Measurements from ENCODE around the gene CD19. TPM values are rescaled to one million over a fixed set of nuclear protein-coding genes. Genes with fewer than 3 reads are reported as not detected.
"Not testable (repeated sequence)": the region's sequence is repeated elsewhere in the genome, so short reads cannot be mapped to it uniquely, and the experiment has no call there.

CD19 gene
- not detected in 2 replicates for total RNA-seq (2012; rRNA removed)

- H3K4me2 ChIP-seq (ENCODE audit: low read length) = no peak within 1 kb of the TSS
- no peaks in the 10 kb centered on the region for H3K9me3 ChIP-seq (replicated peaks; ENCODE audit: low read length)
- H3K4me3 ChIP-seq (ENCODE audit: low read length) = no peak within 1 kb of the TSS
- H3K27me3 ChIP-seq (ENCODE audit: control insufficient read depth, insufficient read depth, low read length) = no peaks in the 10 kb centered on the region
- H3K9ac ChIP-seq (ENCODE audit: low read depth, low read length) = no peak within 1 kb of the TSS
- H3K4me1 ChIP-seq (ENCODE audit: control insufficient read depth, insufficient read depth, low read length) = no peaks in the 10 kb centered on the region
- no peaks in the 10 kb centered on the region for H3K36me3 ChIP-seq (ENCODE audit: insufficient read depth, low read length)
Observed at GRCh38 chr16:28931801-28932225, at the start of gene CD19. TSS of gene CD19 (plus strand) at chr16:28931971. CDS start at chr16:28932001, 30 bp downstream.

- H3K9me3 ChIP-seq (replicated peaks; ENCODE audit: low read length) = no peaks in the 10 kb centered on the region
- no peak overlapping the region for H3K9ac ChIP-seq (ENCODE audit: low read depth, low read length)
- no peaks in the 10 kb centered on the region for H3K27me3 ChIP-seq (ENCODE audit: control insufficient read depth, insufficient read depth, low read length)
- H3K4me2 ChIP-seq (ENCODE audit: low read length) = no peak overlapping the region
- peaks cover 17% of the 10 kb centered on the region for H3K4me1 ChIP-seq (ENCODE audit: control insufficient read depth, insufficient read depth, low read length)
- H3K4me3 ChIP-seq (ENCODE audit: low read length) = no peak overlapping the region
- H3K36me3 ChIP-seq (ENCODE audit: insufficient read depth, low read length) = no peaks in the 10 kb centered on the region
Observed at GRCh38 chr16:28882551-28883160, 49.1 kb upstream of the CD19 start.

- Histone ChIP-seq H3K4me2 (ENCODE audit: low read length) (no peak overlapping the region), H3K9ac (ENCODE audit: low read depth, low read length) (no peak overlapping the region), H3K9me3 (replicated peaks; ENCODE audit: low read length) (no peaks in the 10 kb centered on the region), H3K36me3 (ENCODE audit: insufficient read depth, low read length) (no peaks in the 10 kb centered on the region), H3K4me3 (ENCODE audit: low read length) (no peak overlapping the region), H3K27me3 (ENCODE audit: control insufficient read depth, insufficient read depth, low read length) (no peaks in the 10 kb centered on the region), H3K4me1 (ENCODE audit: control insufficient read depth, insufficient read depth, low read length) (peaks cover 17% of the 10 kb centered on the region)
Observed at GRCh38 chr16:28883221-28883996, 48.4 kb upstream of the CD19 start.

DNA sequence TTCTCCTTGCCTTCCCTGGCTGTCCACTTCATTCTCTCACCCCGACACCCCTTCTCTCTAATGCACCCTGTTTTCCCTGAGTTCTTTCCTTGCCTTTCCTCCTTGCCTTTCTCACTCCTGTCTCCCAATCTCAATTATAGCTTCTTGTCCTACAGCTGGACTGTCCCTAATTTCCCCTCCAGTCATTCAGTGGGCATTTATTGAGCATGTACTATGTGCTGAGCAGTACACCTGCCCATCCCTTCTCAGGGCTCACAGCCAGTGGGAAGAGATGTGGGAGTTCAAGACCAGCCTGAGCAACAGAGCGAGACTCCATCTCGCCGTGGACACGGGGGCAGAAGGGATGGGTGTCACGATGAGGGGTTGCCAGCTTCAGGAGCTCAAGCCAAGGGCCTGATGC is 47.7 kb upstream of the CD19 start:
- no peaks in the 10 kb centered on the region for H3K27me3 ChIP-seq (ENCODE audit: control insufficient read depth, insufficient read depth, low read length)
- no peak overlapping the region for H3K4me2 ChIP-seq (ENCODE audit: low read length)
- H3K4me1 ChIP-seq (ENCODE audit: control insufficient read depth, insufficient read depth, low read length) = peaks cover 12% of the 10 kb centered on the region
- no peaks in the 10 kb centered on the region for H3K36me3 ChIP-seq (ENCODE audit: insufficient read depth, low read length)
- no peak overlapping the region for H3K4me3 ChIP-seq (ENCODE audit: low read length)
- H3K9ac ChIP-seq (ENCODE audit: low read depth, low read length) = no peak overlapping the region
- H3K9me3 ChIP-seq (replicated peaks; ENCODE audit: low read length) = no peaks in the 10 kb centered on the region

- no peaks in the 10 kb centered on the region for H3K4me1 ChIP-seq (ENCODE audit: control insufficient read depth, insufficient read depth, low read length)
- no peak overlapping the region for H3K4me3 ChIP-seq (ENCODE audit: low read length)
- H3K36me3 ChIP-seq (ENCODE audit: insufficient read depth, low read length) = no peaks in the 10 kb centered on the region
- no peaks in the 10 kb centered on the region for H3K27me3 ChIP-seq (ENCODE audit: control insufficient read depth, insufficient read depth, low read length)
- no peak overlapping the region for H3K4me2 ChIP-seq (ENCODE audit: low read length)
- no peak overlapping the region for H3K9ac ChIP-seq (ENCODE audit: low read depth, low read length)
- no peaks in the 10 kb centered on the region for H3K9me3 ChIP-seq (replicated peaks; ENCODE audit: low read length)
Observed at GRCh38 chr16:28886945-28887344, 44.8 kb upstream of the CD19 start.

DNA sequence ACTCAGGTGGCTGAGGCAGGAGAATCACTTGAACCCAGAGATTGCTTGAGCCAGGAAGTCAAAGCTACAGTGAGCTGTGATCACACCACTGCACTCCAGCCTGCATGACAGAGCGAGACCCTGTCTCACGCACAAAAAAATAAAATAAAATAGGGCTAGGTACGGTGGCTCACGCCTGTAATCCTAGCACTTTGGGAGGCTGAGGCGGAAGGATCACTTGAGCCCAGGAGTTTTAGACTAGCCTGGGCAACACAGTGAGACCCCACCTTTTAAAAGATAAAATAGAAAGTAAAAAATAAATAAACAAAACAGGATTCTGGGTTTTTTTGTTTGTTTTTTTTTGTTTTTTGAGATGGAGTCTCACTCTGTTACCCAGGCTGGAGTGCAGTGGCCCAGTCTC is 41.4 kb upstream of the CD19 start:
- H3K9me3 ChIP-seq (replicated peaks; ENCODE audit: low read length); H3K36me3 ChIP-seq (ENCODE audit: insufficient read depth, low read length); H3K27me3 ChIP-seq (ENCODE audit: control insufficient read depth, insufficient read depth, low read length); H3K9ac ChIP-seq (ENCODE audit: low read depth, low read length); H3K4me1 ChIP-seq (ENCODE audit: control insufficient read depth, insufficient read depth, low read length); H3K4me3 ChIP-seq (ENCODE audit: low read length); H3K4me2 ChIP-seq (ENCODE audit: low read length): not testable (repeated sequence)

- no peak overlapping the region for H3K4me2 ChIP-seq (ENCODE audit: low read length)
- no peaks in the 10 kb centered on the region for H3K9me3 ChIP-seq (replicated peaks; ENCODE audit: low read length)
- H3K9ac ChIP-seq (ENCODE audit: low read depth, low read length) = no peak overlapping the region
- no peaks in the 10 kb centered on the region for H3K36me3 ChIP-seq (ENCODE audit: insufficient read depth, low read length)
- H3K4me1 ChIP-seq (ENCODE audit: control insufficient read depth, insufficient read depth, low read length) = no peaks in the 10 kb centered on the region
- H3K4me3 ChIP-seq (ENCODE audit: low read length) = no peak overlapping the region
- H3K27me3 ChIP-seq (ENCODE audit: control insufficient read depth, insufficient read depth, low read length) = no peaks in the 10 kb centered on the region
Observed at GRCh38 chr16:28891964-28892890, 39.5 kb upstream of the CD19 start.

DNA sequence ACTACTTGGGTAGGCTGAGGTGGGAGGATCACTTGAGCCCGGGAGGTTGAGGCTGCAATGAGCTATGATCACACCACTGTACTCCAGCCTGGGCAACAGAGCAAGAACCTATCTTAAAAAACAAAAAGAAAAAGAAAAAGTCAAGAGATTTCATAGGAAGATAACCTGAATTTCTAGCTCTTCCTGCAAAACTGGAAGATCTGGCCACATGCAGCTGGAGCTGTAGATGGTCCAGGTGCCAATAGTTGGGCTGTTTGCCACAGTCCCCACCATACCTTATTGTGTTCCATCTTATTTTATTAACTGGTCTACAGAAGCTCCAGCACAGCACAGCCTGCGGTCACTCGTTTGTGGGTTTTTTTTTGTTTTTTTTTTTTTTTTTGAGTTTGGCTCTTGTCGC is 38.5 kb upstream of the CD19 start:
- no peak overlapping the region for H3K9ac ChIP-seq (ENCODE audit: low read depth, low read length)
- no peaks in the 10 kb centered on the region for H3K9me3 ChIP-seq (replicated peaks; ENCODE audit: low read length)
- no peaks in the 10 kb centered on the region for H3K36me3 ChIP-seq (ENCODE audit: insufficient read depth, low read length)
- no peak overlapping the region for H3K4me3 ChIP-seq (ENCODE audit: low read length)
- H3K4me2 ChIP-seq (ENCODE audit: low read length) = no peak overlapping the region
- no peaks in the 10 kb centered on the region for H3K4me1 ChIP-seq (ENCODE audit: control insufficient read depth, insufficient read depth, low read length)
- no peaks in the 10 kb centered on the region for H3K27me3 ChIP-seq (ENCODE audit: control insufficient read depth, insufficient read depth, low read length)

DNA sequence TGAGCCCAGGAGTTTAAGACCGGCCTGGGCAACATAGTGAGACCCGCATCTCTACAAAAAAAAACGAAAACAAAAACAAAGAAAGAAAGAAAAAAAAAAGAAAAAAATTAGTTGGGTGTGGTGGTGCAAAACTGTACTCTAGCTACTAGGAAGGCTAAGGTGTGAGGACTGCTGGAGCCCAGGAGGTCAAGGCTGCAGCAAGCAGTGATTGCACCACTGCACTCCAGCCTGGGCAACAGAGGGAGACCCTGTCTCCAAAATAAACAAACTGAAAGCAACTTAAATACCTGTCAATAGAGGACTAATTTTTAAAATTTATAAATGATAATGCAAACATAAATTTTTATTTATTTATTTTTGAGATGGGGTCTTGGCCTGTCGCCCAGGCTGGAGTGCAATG is 36.2 kb upstream of the CD19 start:
- H3K4me3 ChIP-seq (ENCODE audit: low read length) = no peak overlapping the region
- no peaks in the 10 kb centered on the region for H3K27me3 ChIP-seq (ENCODE audit: control insufficient read depth, insufficient read depth, low read length)

GRCh38 chr16:28897826-28898225 is 33.9 kb upstream of the CD19 start:
- Histone ChIP-seq H3K4me1 (ENCODE audit: control insufficient read depth, insufficient read depth, low read length) (no peaks in the 10 kb centered on the region), H3K36me3 (ENCODE audit: insufficient read depth, low read length) (no peaks in the 10 kb centered on the region), H3K4me2 (ENCODE audit: low read length) (no peak overlapping the region), H3K9me3 (replicated peaks; ENCODE audit: low read length) (no peaks in the 10 kb centered on the region), H3K4me3 (ENCODE audit: low read length) (no peak overlapping the region), H3K9ac (ENCODE audit: low read depth, low read length) (no peak overlapping the region), H3K27me3 (ENCODE audit: control insufficient read depth, insufficient read depth, low read length) (no peaks in the 10 kb centered on the region)

More for the DNA sequence above, 36.2 kb upstream of the CD19 start:
- no peaks in the 10 kb centered on the region for H3K36me3 ChIP-seq (ENCODE audit: insufficient read depth, low read length)
- no peaks in the 10 kb centered on the region for H3K9me3 ChIP-seq (replicated peaks; ENCODE audit: low read length)
- H3K4me2 ChIP-seq (ENCODE audit: low read length) = no peak overlapping the region
- no peaks in the 10 kb centered on the region for H3K4me1 ChIP-seq (ENCODE audit: control insufficient read depth, insufficient read depth, low read length)
- H3K9ac ChIP-seq (ENCODE audit: low read depth, low read length) = no peak overlapping the region

GRCh38 chr16:28898266-28898665 is 33.5 kb upstream of the CD19 start:
- no peaks in the 10 kb centered on the region for H3K27me3 ChIP-seq (ENCODE audit: control insufficient read depth, insufficient read depth, low read length)
- H3K4me1 ChIP-seq (ENCODE audit: control insufficient read depth, insufficient read depth, low read length) = no peaks in the 10 kb centered on the region
- H3K9me3 ChIP-seq (replicated peaks; ENCODE audit: low read length) = no peaks in the 10 kb centered on the region
- H3K9ac ChIP-seq (ENCODE audit: low read depth, low read length) = no peak overlapping the region
- no peak overlapping the region for H3K4me3 ChIP-seq (ENCODE audit: low read length)
- no peak overlapping the region for H3K4me2 ChIP-seq (ENCODE audit: low read length)
- H3K36me3 ChIP-seq (ENCODE audit: insufficient read depth, low read length) = no peaks in the 10 kb centered on the region

Measured in skeletal muscle satellite cell (primary cell).